ENCODE measurements around the gene MGST2. TPM values are rescaled to one million over a fixed set of nuclear protein-coding genes. Genes with fewer than 3 reads are reported as not detected.

Gene MGST2
- polyA plus RNA-seq, 3 donors: 41.7 to 221 (median 153) TPM

- H3K27me3 ChIP-seq (ENCODE audit: control insufficient read depth in 2 of 2, insufficient read depth in 2 of 2, low read length in 2 of 2): no peaks in the 10 kb centered on the region
- Mint-ChIP-seq H3K4me1 (no peaks in the 10 kb centered on the region), H3K27me3 (ENCODE audit: low read depth in 3 of 3) (peaks cover 0 to 3% (median 2%) of the 10 kb centered on the region in 3 donors), H3K27ac (no peak overlapping the region), H3K36me3 (no peaks in the 10 kb centered on the region), H3K9me3 (no peaks in the 10 kb centered on the region), H3K4me3 (no peak overlapping the region)
- no peak overlapping the region for H3K27ac ChIP-seq (ENCODE audit: low read depth in 1 of 2, low read length in 2 of 2)
- no peak for TF ChIP-seq CTCF (IDR thresholded peaks at IDR 0.05)
- 100% methylated on average over 1 of the region's 4 CpGs for WGBS (ENCODE audit: insufficient coverage)
- no peak overlapping the region for H3K4me3 ChIP-seq (replicated peaks in 1 of 3; ENCODE audit: low read depth in 2 of 3, low read length in 3 of 3)
- no peak overlapping the region for H2AFZ ChIP-seq (ENCODE audit: insufficient read depth, low read depth, low read length, poor library complexity, severe bottlenecking)
- intact Hi-C loops (cut with micrococcal nuclease): no loop called here
- no peaks in the 10 kb centered on the region for H3K79me2 ChIP-seq (ENCODE audit: insufficient read depth, low read length)
- H3K36me3 ChIP-seq (replicated peaks in 1 of 2; ENCODE audit: control insufficient read depth in 1 of 2, insufficient read depth in 2 of 2, low read length in 2 of 2): no peaks in the 10 kb centered on the region
- no peak overlapping the region for H3K9ac ChIP-seq (ENCODE audit: insufficient read depth, low read length, poor library complexity, severe bottlenecking)
- no peak for DNase-seq
- no peak overlapping the region for H3K4me2 ChIP-seq (replicated peaks; ENCODE audit: extremely low read depth, low read length, poor library complexity, severe bottlenecking)
- H3K9me3 ChIP-seq (replicated peaks in 1 of 2; ENCODE audit: control insufficient read depth in 1 of 2, insufficient read depth in 1 of 2, low read length in 2 of 2): no peaks in the 10 kb centered on the region
- no peaks in the 10 kb centered on the region for H3K4me1 ChIP-seq (ENCODE audit: control insufficient read depth in 1 of 2, insufficient read depth in 2 of 2, low read length in 2 of 2)
- no peaks in the 10 kb centered on the region for H4K20me1 ChIP-seq (ENCODE audit: insufficient read depth, low read length)
Observed at GRCh38 chr4:139625482-139625881, 40.1 kb upstream of the MGST2 start.

GRCh38 chr4:139628184-139629012, 37.2 kb upstream of the MGST2 start:
- Mint-ChIP-seq H3K27ac (peak overlapping the region in 1 of 7 donors; percentile 65), H3K36me3 (no peaks in the 10 kb centered on the region), H3K9me3 (peaks cover 0 to 2% (median 0%) of the 10 kb centered on the region in 7 donors), H3K4me3 (no peak overlapping the region), H3K4me1 (peaks cover 5% of the 10 kb centered on the region), H3K27me3 (ENCODE audit: low read depth in 3 of 3) (peaks cover 0 to 7% (median 2%) of the 10 kb centered on the region in 3 donors)
- Histone ChIP-seq H3K4me1 (ENCODE audit: control insufficient read depth in 1 of 2, insufficient read depth in 2 of 2, low read length in 2 of 2) (no peaks in the 10 kb centered on the region), H3K27me3 (ENCODE audit: control insufficient read depth in 2 of 2, insufficient read depth in 2 of 2, low read length in 2 of 2) (no peaks in the 10 kb centered on the region), H2AFZ (ENCODE audit: insufficient read depth, low read depth, low read length, poor library complexity, severe bottlenecking) (no peak overlapping the region), H3K4me3 (replicated peaks in 1 of 3; ENCODE audit: low read depth in 2 of 3, low read length in 3 of 3) (no peak overlapping the region), H3K9ac (ENCODE audit: insufficient read depth, low read length, poor library complexity, severe bottlenecking) (no peak overlapping the region), H3K9me3 (replicated peaks in 1 of 2; ENCODE audit: control insufficient read depth in 1 of 2, insufficient read depth in 1 of 2, low read length in 2 of 2) (no peaks in the 10 kb centered on the region), H3K79me2 (ENCODE audit: insufficient read depth, low read length) (no peaks in the 10 kb centered on the region), H3K4me2 (replicated peaks; ENCODE audit: extremely low read depth, low read length, poor library complexity, severe bottlenecking) (no peak overlapping the region), H4K20me1 (ENCODE audit: insufficient read depth, low read length) (no peaks in the 10 kb centered on the region), H3K27ac (ENCODE audit: low read depth in 1 of 2, low read length in 2 of 2) (no peak overlapping the region), H3K36me3 (replicated peaks in 1 of 2; ENCODE audit: control insufficient read depth in 1 of 2, insufficient read depth in 2 of 2, low read length in 2 of 2) (no peaks in the 10 kb centered on the region)
- TF ChIP-seq CTCF (IDR thresholded peaks at IDR 0.05): no peak
- intact Hi-C loops (cut with micrococcal nuclease): no loop called here
- DNase-seq: no peak
- WGBS (ENCODE audit: insufficient coverage): 96% methylated on average over 8 of the region's 16 CpGs

Measured in CD14-positive monocyte (primary cell).